ENCODE results near the gene LMOD1. TPM values are rescaled to one million over a fixed set of nuclear protein-coding genes. Genes with fewer than 3 reads are reported as not detected.

The LMOD1 gene
- total and polyA plus RNA-seq, 2 donors (not counting 1 experiment from before 2014, with no cell fraction given) = 36.3 to 74.9 TPM

DNA sequence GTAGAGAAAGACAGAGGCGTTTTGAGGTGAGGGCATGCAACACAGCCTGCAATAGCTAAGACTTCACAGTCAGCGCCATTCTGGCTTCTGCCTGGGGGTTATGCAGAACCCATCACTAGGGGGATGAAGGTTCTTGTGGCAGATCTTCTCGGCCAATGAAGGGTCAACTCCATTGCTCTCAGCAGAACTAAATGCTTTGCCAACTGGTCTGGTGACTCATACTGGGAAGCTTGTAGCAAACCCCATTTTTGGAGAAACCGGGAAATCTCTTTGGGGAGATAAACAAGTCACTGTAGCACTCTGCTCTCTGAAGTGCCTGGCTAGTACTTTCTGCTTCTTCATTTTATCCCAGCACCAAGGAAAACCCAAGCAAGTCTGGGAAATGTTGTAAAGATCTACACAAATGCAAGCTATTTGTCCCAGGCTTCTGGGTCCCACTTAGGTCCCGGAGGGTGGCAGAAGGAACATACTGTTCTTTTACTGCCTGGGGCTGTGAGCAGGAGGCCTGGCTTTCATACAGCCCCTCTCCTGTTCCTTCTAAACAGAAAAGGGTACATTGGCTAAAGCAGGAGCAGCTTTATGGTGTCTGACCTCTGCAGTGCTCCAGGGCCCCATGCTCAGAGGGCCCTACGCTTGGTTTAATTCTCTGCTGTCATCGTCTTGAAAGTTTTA, 28.9 kb downstream of the LMOD1 start:
- H3K9me3 ChIP-seq (ENCODE audit: control insufficient read depth, insufficient read depth, low read depth, low read length) = no peaks in the 10 kb centered on the region
- peak overlapping the region; percentile 75 for H3K27ac ChIP-seq (ENCODE audit: insufficient read depth, low read length)
- peak overlapping the region; percentile 11 for H3K9ac ChIP-seq (ENCODE audit: insufficient read depth, low read length)
- peak; percentile 93 to 97 for DNase-seq (ENCODE audit: low read depth in 2 of 2)
- no peaks in the 10 kb centered on the region for H3K27me3 ChIP-seq (ENCODE audit: control insufficient read depth, insufficient read depth, low read length)
- H3K4me2 ChIP-seq (ENCODE audit: extremely low read depth, insufficient read depth, low read length) = peak overlapping the region; percentile 62
- no peak overlapping the region for H2AFZ ChIP-seq (ENCODE audit: low read length)
- H3K79me2 ChIP-seq (ENCODE audit: control insufficient read depth, insufficient read depth, low read length) = no peaks in the 10 kb centered on the region
- H3K36me3 ChIP-seq (ENCODE audit: control insufficient read depth, insufficient read depth, low read length) = peaks cover 1% of the 10 kb centered on the region
- H3K4me3 ChIP-seq (replicated peaks in 1 of 4; ENCODE audit: control extremely low read depth in 1 of 4, insufficient read depth in 1 of 4, low read depth in 3 of 4, low read length in 4 of 4) = peak overlapping the region in 1 of 4 experiments; percentile 27
- peaks cover 26% of the 10 kb centered on the region for H3K4me1 ChIP-seq (ENCODE audit: control insufficient read depth, extremely low read depth, insufficient read depth, low read length)
- H4K20me1 ChIP-seq (ENCODE audit: control insufficient read depth, extremely low read depth, insufficient read depth, low read length) = no peaks in the 10 kb centered on the region
- TF ChIP-seq, protein P1, sequence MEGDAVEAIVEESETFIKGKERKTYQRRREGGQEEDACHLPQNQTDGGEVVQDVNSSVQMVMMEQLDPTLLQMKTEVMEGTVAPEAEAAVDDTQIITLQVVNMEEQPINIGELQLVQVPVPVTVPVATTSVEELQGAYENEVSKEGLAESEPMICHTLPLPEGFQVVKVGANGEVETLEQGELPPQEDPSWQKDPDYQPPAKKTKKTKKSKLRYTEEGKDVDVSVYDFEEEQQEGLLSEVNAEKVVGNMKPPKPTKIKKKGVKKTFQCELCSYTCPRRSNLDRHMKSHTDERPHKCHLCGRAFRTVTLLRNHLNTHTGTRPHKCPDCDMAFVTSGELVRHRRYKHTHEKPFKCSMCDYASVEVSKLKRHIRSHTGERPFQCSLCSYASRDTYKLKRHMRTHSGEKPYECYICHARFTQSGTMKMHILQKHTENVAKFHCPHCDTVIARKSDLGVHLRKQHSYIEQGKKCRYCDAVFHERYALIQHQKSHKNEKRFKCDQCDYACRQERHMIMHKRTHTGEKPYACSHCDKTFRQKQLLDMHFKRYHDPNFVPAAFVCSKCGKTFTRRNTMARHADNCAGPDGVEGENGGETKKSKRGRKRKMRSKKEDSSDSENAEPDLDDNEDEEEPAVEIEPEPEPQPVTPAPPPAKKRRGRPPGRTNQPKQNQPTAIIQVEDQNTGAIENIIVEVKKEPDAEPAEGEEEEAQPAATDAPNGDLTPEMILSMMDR (conservative IDR thresholded peaks at IDR 0.05 in 1 of 2, IDR thresholded peaks at IDR 0.05 in 1 of 2; ENCODE audit: low read depth in 1 of 2, low read length in 2 of 2) = no peak
- no peak for TF ChIP-seq EZH2 (IDR thresholded peaks at IDR 0.05; ENCODE audit: low read length, missing control alignments)

DNA sequence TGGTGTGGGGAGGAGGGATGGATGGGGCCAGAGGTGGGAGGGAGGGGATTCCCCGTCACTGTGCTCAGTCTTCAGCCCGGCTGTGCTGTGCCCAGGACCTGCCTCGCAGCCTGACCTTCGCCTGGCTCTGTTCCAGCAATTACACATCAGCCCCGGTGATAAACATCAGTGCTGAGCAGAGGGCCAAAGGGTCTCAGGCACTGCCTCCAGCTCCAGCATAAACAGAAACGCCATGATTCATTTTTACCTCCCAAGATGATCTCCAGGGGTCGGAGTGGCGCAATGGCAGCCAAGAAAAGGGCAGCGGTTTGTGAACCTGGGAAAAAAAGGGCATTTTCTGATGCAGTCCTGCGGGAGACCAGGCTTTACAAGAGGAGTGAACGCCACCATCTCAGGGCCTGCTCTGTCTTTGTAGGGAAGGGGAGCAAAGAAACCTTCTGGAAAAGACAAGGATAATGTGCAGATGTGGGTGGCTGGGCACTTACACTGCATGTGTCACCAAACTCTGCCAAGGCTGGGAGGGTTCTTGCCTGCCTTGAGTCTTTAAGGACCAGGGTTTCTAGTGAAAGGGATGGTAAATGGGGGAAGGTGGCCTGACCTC, 29.6 kb downstream of the LMOD1 start:
- Histone ChIP-seq H3K9ac (ENCODE audit: insufficient read depth, low read length) (no peak overlapping the region), H3K4me3 (replicated peaks in 1 of 4; ENCODE audit: control extremely low read depth in 1 of 4, insufficient read depth in 1 of 4, low read depth in 3 of 4, low read length in 4 of 4) (peak overlapping the region in 1 of 4 experiments; percentile 27), H3K36me3 (ENCODE audit: control insufficient read depth, insufficient read depth, low read length) (peaks cover 1% of the 10 kb centered on the region), H3K4me2 (ENCODE audit: extremely low read depth, insufficient read depth, low read length) (peak overlapping the region; percentile 51), H3K27me3 (ENCODE audit: control insufficient read depth, insufficient read depth, low read length) (no peaks in the 10 kb centered on the region), H3K4me1 (ENCODE audit: control insufficient read depth, extremely low read depth, insufficient read depth, low read length) (peaks cover 26% of the 10 kb centered on the region), H3K9me3 (ENCODE audit: control insufficient read depth, insufficient read depth, low read depth, low read length) (no peaks in the 10 kb centered on the region), H3K79me2 (ENCODE audit: control insufficient read depth, insufficient read depth, low read length) (no peaks in the 10 kb centered on the region), H4K20me1 (ENCODE audit: control insufficient read depth, extremely low read depth, insufficient read depth, low read length) (no peaks in the 10 kb centered on the region), H2AFZ (ENCODE audit: low read length) (no peak overlapping the region), H3K27ac (ENCODE audit: insufficient read depth, low read length) (peak overlapping the region; percentile 75)
- peak; percentile 85 to 97 for DNase-seq (ENCODE audit: low read depth in 2 of 2)
- TF ChIP-seq, protein P1 (conservative IDR thresholded peaks at IDR 0.05 in 1 of 2, IDR thresholded peaks at IDR 0.05 in 1 of 2; ENCODE audit: low read depth in 1 of 2, low read length in 2 of 2) = no peak
- no peak for TF ChIP-seq EZH2 (IDR thresholded peaks at IDR 0.05; ENCODE audit: low read length, missing control alignments)

GRCh38 chr1:201914456-201915235, 31.7 kb downstream of the LMOD1 start:
- Histone ChIP-seq H3K9ac (ENCODE audit: insufficient read depth, low read length) (no peak overlapping the region), H3K27me3 (ENCODE audit: control insufficient read depth, insufficient read depth, low read length) (peaks cover 3% of the 10 kb centered on the region), H3K9me3 (ENCODE audit: control insufficient read depth, insufficient read depth, low read depth, low read length) (no peaks in the 10 kb centered on the region), H3K4me2 (ENCODE audit: extremely low read depth, insufficient read depth, low read length) (no peak overlapping the region), H2AFZ (ENCODE audit: low read length) (no peak overlapping the region), H3K4me1 (ENCODE audit: control insufficient read depth, extremely low read depth, insufficient read depth, low read length) (peaks cover 26% of the 10 kb centered on the region), H3K36me3 (ENCODE audit: control insufficient read depth, insufficient read depth, low read length) (peaks cover 1% of the 10 kb centered on the region), H4K20me1 (ENCODE audit: control insufficient read depth, extremely low read depth, insufficient read depth, low read length) (no peaks in the 10 kb centered on the region), H3K27ac (ENCODE audit: insufficient read depth, low read length) (no peak overlapping the region), H3K4me3 (replicated peaks in 1 of 4; ENCODE audit: control extremely low read depth in 1 of 4, insufficient read depth in 1 of 4, low read depth in 3 of 4, low read length in 4 of 4) (no peak overlapping the region), H3K79me2 (ENCODE audit: control insufficient read depth, insufficient read depth, low read length) (no peaks in the 10 kb centered on the region)
- TF ChIP-seq, protein P1 (conservative IDR thresholded peaks at IDR 0.05 in 1 of 2, IDR thresholded peaks at IDR 0.05 in 1 of 2; ENCODE audit: low read depth in 1 of 2, low read length in 2 of 2) = no peak
- TF ChIP-seq EZH2 (IDR thresholded peaks at IDR 0.05; ENCODE audit: low read length, missing control alignments) = no peak
- peak in 1 of 2 donors; percentile 62 for DNase-seq (ENCODE audit: low read depth in 2 of 2)

All from fibroblast of lung (primary cell).